HG02610 (cell line): Measurements from ENCODE around the gene NFATC1.

Source experiments
- ATAC-seq: cut with Tn5 transposase; IDR thresholded peaks from one replicate; pipeline ENCODE4 v1.9.1; 2021; ENCODE audit warnings: mild to moderate bottlenecking, moderate library complexity; ENCODE audit not compliant: unreplicated experiment

NFATC1 gene

DNA sequence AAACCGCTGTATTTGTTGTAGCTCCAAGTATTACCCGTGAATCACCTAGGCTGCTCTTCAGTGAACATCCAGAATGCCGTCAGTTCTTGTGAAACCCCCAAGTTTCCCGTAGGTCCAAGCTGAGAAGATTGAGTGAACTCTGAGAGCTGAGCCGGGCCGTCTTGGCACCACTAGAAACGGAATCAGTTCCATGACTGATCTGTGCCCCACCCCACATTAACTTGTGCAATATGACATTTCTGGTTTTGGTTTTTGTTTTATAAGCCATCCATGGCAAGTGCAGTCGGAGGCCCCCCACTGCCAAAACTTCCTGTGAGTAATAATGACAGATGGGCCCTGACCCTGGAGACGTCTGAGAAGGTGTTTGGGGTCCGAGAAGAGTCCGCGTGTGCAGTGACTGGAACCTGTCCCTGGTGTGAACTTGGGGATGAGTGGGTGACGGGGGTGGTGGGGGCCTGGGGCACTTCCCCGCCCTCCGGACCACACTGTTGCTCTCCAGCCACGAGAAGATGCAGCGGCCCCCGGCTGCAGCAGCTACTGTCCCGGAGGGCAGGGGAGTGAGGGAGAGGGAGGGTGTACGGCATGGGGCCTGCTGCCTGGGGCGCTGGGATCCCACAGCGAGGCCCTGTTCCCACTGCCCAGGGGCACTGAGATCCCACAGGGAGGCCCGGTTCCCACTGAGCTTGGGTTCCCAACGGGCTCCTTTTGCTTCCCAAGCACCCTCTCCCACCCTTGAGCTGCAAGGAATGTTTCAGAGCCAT, 26.5 kb downstream of the NFATC1 start:
- ATAC-seq = no peak

DNA sequence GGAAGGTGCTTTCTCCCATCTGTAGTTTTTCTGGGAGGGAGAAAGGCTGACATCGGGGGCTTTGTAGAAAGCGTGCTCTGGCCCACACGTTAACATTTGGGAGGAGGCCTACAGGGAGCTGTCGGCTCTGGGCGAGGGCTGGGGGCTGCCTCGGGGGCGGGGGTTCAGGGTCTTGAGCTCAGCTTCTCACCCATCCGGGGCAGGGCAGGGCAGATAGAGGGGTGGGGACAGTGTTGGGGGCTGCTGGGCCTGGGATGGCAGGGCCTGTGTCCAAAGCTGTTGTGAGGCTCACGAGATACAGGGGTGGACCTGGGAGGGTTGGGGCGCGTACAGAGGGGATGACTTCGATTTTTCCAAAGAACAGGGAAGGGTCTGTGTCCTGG, 27.0 kb downstream of the NFATC1 start:
- no peak for ATAC-seq

DNA sequence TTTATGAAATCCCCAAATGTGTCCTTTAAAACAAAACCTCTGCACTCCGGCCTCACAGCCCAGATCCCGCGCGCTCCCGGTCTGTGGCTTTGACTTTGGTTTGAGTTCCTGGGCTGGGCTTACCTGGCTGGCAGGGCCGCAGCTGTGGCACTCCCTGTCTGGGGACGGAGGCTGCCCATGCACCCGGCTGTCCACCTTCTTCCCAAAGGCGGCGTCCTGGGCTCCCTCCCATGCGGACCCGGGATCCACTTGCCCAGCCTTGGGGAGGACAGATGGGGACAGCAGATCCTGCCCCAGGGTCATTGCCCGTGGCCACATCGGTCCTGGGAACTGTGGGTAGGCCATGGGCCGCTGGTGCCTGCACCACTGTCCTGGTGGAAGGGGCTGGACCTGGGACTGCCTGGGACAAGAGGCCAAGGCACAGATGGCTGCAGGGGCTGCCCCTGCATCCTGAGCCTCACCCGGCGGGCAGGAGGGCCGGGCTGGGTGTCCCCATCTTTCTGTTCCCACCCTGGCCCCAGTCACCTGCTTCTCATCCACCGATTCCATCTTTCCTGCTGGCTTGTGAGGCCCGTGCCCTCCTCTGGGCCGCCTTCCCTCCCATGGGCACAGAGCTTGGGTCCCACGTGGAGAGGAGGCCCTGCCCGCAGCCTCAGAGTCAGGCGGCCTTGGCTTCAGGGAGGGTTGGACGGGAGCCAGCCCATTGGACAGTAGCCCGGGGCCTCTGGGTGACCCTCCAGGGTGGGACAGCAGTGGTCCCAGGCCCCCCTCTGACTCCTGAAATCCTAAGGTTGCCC, 27.7 kb downstream of the NFATC1 start:
- ATAC-seq = no peak

DNA sequence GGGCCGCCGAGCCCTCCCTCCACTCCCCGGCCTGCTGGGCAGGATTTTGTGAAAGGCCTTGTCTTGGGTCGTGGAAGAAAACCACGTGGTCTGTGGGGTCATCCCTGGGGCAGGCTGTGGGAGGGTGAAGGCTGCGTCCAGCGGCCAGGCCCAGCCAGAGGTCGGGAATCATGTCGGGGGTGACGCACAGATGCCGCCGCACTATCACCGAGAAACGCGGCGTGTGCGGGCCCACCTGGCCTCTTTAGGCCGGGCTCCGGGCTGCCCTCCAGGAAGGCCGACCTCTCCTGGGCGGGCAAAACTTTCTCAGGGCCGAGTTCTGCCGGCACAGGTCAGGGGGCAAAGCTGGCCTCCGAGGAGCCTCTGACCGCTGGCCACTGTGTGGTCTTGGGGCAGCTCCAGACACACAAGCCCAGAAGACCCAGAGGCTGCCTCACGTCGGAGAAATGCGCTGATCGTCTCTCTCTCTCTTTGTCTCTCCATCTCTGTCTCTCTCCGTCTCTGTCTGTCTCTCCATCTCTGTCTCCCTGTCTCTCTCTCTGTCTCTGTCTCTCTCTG, 28.4 kb downstream of the NFATC1 start:
- no peak for ATAC-seq

DNA sequence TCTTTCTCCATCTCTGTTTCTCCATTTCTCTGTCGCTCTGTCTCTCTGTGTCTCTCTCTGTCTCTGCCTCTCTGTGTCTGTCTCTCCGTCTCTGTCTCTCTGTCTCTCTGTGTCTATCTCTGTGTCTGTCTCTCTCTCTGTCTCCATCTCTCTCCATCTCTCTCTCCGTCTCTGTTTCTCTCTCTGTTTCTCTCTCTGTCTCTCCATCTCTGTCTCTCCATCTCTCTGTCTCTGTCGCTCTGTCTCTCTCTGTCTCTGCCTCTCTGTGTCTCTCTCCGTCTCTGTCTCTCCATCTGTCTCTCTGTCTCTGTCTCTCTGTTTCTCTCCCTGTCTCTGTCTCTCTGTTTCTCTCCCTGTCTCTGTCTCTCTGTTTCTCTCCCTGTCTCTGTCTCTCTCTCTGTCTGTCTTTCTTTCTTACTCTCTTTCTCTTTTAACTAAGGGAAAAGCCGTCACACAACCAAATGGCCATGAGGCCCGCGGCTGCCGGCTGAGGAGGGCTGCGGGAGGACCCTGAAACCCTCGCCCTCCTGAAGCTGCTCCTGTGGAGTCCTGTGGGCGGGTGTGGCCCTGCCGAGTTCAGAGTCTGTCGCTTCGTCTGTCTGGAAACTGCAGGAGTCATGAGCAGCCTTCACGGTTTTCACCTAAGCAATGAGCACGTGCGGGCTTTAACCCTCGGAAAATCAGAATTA, 29.3 kb downstream of the NFATC1 start:
- no peak for ATAC-seq

DNA sequence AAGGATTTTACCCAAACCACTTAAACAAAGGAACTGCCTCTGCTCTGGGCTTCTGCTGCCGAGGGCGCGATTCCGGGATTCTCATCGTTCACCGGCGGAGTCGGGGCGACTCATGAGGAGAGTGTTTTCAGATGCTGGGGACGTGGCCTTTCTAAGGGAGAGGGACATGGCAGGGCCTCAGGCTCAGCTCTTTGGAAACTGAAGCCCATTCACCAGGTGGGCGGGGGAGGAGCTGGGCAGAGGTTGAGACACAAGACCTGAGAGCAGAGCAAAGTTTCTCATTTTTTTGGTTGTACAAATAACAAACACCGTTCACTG, 29.8 kb downstream of the NFATC1 start:
- no peak for ATAC-seq

DNA sequence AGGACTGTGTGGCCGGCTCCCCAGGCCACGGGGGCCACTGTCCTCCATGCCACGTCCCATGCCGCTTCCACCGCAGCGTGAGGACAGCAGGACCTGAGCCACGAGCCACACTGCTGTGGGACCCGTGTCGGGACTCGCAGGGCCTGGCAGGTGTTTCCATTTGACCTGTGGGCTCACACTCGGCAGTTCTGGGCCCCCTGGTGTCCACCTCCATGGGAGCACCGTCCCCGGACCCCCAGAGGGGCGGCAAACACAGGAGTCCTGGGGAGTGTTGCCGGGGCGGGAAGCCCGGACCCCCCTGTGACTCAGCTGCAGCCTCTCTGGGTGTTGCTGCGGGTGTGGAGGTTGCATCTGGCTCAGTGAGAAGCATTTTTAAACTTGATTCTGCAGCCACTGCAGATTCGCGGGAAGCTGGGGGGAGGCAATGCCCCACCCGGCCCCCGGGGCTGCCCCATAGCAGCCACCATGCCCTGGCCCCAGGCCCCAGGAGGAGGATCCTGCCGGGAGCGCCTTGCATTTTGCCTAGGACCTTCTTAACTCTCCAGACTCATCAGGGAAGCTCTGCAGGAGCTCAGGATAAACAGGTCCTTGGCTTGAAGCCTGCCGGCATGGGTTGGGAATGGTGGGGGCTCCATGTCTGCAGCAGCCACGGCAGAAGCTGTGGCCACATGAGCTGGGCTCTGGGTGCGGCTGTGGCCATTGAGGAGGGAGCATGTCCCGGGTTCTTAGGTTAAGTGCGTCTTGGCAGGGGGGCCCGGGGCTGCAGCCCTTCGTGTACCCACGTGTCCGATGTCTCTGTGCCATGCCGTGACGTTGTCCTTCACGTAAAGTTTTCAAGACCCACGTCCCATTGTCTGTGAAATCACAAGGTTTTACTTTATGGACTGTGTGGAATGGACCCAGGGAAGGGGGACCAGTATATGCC, 30.9 kb downstream of the NFATC1 start:
- ATAC-seq = no peak

DNA sequence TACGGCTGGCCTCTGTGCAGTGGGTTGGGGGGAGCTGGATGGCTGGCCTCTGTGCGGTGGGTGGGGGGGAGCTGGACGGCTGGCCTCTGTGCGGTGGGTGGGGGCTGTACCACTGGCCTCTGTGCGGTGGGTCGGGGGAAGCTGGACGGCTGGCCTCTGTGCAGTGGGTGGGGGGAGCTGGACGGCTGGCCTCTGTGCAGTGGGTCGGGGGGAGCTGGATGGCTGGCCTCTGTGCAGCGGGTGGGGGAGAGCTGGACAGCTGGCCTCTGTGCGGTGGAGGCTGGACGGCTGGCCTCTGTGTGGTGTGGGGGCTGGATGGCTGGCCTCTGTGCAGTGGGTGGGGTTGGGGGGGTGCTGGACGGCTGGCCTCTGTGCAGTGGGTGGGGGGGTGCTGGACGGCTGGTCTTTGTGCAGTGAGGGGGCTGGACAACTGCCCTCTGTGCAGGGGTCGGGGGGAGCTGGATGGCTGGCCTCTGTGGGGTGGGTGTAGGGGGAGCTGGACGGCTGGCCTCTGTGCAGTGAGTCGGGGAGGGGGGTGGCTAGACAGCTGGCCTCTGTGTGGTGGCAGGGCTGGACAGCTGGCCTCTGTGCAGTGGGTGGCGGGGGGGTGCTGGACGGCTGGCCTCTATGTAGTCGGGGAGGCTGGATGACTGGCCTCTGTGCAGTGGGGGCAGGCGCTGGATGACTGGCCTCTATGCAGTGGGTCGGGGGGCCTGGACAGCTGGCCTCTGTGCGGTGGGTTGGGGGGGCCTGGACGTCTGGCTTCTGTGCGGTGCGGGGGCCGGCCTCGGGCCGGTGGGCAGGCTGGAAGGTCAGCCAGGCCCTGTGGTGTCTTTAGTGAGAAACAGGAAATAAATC, 31.9 kb downstream of the NFATC1 start:
- no peak for ATAC-seq

DNA sequence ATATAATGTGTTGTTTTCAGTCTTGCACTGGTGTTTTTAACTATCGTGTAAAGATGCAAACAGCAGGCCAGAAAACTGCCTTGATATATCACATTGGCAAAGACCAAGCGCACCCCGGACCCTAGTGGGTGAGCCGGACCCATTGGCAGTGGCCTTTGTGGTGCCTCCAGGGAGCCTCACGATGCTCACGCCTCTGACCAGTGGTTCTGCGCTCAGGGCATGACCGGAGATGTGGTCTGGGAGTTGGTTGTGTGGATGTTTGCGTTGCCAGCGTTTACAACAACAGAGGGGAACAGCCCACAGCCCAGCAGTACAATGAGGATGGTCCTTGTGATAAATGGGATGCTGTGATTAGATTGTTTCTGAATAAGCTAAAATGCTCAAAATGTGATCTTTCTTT, 32.6 kb downstream of the NFATC1 start:
- no peak for ATAC-seq

DNA sequence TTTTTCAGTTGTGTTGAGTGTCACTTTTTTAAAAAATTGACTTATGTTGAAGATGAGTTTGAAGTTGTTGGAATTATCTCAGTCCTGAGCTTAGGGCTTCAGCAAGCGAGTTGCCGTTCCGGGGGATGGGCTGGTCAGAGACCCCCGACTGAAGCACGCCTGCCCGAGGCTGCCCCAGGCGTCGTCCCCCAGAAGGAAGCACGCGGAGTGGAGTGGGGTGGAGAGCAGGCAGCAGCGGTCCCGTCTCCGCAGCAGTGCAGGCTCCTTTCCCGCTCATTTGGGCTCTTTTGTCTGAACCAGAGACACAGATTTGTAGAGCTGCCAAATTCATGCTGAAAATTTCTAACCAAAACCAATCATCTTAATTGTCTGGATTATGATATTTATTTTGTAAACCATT, 33.7 kb downstream of the NFATC1 start:
- ATAC-seq = no peak

DNA sequence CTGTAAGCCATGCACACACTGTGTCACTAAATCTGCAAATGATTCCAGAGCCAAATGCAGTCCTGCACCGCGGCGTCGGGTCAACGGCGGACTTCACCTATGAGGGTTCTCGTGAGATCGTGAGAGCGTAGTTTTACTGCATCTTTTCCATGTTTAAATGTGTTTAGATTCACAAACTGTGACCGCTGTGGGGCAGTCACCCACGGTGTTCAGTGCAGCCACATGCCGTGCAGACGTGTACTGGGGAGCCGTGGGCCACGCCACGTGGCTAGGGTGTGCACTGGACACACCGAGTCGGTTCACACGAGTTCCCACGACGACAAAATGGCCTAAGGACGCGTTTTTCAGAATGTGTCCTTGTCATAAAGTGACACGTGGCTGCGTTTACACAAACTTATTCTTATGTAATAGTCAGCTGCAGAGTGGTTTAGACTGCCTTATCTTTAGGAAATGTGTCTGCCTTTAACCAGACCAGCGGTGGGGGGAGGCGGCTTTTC, 34.1 kb downstream of the NFATC1 start:
- ATAC-seq = no peak

DNA sequence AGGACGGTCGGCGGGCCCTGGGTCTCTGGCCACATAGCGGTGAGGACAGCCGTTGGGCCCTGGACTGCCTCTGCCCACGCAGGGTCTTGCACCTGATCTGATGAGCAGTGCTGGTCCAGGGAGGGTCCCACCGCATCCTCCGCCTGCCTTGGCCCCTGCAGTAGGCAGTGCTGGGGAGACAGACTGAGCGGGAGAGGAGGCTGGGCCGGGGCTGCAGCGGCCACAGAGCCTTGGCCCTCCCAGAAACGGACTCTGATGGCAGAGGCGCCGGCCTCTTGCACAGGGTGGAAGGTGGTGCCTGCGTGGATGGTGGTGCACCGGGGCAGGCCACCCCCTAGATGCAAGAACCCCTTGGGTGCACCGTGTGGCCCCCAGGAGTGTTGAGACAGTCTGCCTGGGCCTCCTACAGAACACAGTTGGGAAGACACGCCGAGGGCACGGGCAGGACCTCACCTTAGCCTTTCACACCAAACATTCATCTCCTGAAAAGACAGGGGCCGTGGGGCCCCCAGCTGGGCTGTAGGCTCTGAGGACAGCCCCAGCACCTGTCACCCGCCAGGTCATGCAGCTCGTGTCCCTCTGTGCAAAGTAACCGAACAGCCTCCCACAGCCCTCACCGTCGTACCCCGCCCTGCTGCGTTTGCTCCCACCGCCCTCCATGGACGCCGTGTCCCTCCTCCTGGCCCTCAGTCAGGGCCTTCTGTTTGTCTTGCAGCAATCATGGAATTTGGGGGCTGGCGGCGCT, 36.8 kb downstream of the NFATC1 start:
- no peak for ATAC-seq

DNA sequence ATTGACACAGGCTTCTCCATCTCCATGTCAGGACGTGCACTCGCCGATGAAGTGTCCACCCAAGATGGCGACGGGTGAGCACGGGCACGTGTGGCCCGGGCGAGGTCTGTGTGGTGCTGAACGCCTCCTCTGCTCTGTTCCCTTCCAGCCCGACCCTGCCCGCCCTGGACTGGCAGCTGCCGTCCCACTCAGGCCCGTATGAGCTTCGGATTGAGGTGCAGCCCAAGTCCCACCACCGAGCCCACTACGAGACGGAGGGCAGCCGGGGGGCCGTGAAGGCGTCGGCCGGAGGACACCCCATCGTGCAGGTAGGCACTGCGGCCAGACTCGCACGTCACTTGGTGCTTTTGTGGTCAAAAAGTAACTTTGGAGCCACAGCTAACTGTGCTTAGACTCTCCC, 37.7 kb downstream of the NFATC1 start:
- no peak for ATAC-seq

DNA sequence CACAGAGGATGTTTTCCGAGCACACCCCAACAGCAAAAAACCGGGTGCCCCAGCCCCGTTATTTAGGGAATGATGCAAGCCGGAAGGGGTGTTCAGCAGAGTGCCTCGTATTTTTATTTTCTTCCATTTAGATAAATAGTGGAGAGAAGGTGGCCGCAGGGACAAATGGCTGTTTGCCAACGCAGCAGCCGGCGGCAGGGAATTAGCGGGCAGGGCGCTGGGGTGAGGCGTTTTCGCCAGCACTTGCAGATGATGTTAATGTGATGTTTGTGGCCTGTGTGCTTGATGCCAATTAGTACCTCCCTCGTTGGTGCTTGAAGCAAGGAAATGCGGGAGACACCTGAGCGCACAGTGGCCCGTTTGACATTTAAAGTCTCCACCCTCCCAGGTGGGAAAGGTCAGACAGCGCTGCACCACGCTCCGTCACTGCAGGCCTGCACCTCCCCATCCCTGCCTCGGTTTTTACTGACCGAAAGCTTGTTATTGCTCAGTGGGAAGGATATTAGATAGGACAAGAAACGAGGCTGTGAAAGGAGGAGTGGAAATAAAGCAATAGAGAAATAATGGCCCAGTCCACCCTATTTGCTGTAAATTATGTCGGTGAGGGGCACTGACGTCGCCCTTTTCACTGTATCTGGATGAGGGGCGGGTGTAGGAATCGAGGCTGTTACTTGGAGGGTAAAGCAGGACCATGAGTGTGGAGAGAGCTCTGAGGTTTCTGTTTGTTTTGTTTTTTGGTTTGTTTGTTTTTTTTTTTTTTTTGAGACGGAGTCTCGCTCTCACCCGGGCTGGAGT, 39.1 kb downstream of the NFATC1 start:
- no peak for ATAC-seq

DNA sequence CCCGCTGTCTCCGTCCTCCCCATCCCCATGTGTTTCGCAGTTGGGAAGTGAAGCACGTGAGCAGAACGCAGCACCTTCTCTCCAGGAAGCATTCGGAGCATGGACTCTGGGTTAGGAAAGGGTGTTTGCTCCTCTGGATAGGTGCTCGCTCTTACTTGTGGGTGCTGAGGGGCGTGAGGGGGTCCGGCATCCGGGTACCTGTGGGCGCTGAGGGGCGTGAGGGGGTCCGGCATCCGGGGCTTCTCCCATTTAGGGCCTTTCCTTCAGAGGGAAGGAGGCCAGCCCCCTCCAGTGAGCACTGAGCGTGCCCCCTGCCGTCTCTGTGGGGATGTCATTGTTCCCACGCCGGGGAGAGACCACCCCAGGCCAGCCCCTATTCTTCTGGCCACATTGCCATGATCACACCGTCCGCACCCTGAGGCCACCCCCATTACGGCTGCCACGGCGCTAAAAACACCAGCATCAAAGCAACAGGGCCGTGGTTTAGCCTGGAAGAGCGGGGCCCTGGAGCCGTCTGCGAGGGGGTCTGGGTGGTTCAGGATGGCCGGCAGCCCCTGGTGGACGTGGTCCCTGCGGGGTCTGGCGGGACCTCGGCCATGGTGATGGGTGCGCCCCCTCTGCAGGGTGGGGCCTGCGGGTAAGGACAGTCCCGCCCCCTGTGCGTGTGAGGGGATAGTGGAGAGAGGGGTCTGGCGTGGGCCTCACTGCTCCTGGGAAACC, 41.0 kb downstream of the NFATC1 start:
- ATAC-seq = no peak

DNA sequence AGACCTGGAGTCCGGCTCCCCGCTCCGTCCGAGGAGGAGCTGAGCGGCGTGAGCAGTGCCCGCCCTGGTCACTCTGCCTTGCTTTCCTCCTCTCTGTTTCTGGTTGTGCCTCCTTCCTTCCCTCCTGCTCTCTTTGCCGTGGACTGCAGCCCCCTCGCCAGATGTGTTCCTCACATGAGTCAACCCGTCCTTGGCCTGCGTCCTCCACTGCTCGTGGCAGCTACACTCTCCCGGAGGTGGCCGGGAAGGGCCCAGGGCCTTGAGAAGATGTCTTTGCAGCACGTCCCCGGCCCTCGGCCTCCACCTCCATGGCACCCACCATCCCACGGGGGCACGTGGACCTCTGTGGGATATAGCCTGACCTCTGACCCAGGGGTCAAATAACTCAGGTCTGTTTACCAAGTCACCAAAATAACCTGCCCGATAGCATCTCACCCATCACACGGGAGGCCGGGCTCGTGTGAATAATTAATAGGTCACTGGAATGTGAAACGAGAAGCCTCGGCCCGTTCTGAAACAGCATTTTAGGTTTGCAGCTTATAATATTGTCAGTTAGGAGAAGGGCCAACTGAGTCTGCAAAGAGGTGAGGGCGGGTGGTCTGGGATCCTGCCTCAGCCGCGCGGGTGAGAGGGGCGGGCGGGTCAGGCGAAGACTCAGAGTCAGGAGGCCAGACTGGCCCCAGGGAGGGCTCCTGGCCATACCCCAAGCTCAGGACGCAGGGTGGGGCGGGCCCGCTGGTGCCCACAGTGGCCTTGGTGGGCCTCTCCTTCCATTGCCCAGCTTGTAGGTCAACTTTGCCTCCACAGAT, 42.6 kb downstream of the NFATC1 start:
- ATAC-seq = no peak
